Glutamatergic neuron (in vitro differentiated cells): Measurements from ENCODE around the gene SIAH1. TPM values are rescaled to one million over a fixed set of nuclear protein-coding genes. Genes with fewer than 3 reads are reported as not detected.

Source experiments
- DNase-seq: peaks from one replicate; pipeline ENCODE4 v3.0.0; 2022
- H3K27ac Mint-ChIP-seq: one replicate; pipeline ENCODE4 v1.8.0; 2020; ENCODE audit warnings: mild to moderate bottlenecking, mixed read lengths, inconsistent platforms; ENCODE audit not compliant: unreplicated experiment
- H3K27me3 Mint-ChIP-seq: one replicate; pipeline ENCODE4 v1.8.0; 2020; ENCODE audit warnings: mild to moderate bottlenecking, moderate library complexity, mixed read lengths, inconsistent platforms; ENCODE audit not compliant: unreplicated experiment
- H3K36me3 Mint-ChIP-seq: one replicate; pipeline ENCODE4 v1.8.0; 2020; ENCODE audit warnings: mild to moderate bottlenecking, mixed read lengths, inconsistent platforms; ENCODE audit not compliant: unreplicated experiment
- H3K4me1 Mint-ChIP-seq: one replicate; pipeline ENCODE4 v1.8.0; 2020; ENCODE audit warnings: mild to moderate bottlenecking, low read depth, mixed read lengths, inconsistent platforms; ENCODE audit not compliant: unreplicated experiment
- H3K4me3 Mint-ChIP-seq: one replicate; pipeline ENCODE4 v1.8.0; 2020; ENCODE audit warnings: mild to moderate bottlenecking, mixed read lengths, inconsistent platforms; ENCODE audit not compliant: unreplicated experiment
- H3K9me3 Mint-ChIP-seq: one replicate; pipeline ENCODE4 v1.8.0; 2020; ENCODE audit warnings: mild to moderate bottlenecking, moderate library complexity, mixed read lengths, inconsistent platforms; ENCODE audit not compliant: unreplicated experiment
- total RNA-seq: library from RNA; stranded (reverse); fragmentation: NEBNext Ultra II Directional; extraction: Animal tissue kit (Norgen Biotek cat#: 25700); gene quantifications from one replicate; pipeline ENCODE4 v1.2.1, GENCODE V29; 2021; ENCODE audit not compliant: unreplicated experiment
- TF ChIP-seq, protein P1 (sequence below): fragments of 200-600 bp; sonication (generic); IDR thresholded peaks from one replicate; pipeline ENCODE4 v1.5.0; 2021; ENCODE audit not compliant: partially characterized antibody, unreplicated experiment

SIAH1 gene
- total RNA-seq, 1 donor from 2014 or later = 46.7 TPM

- DNase-seq = peak; percentile 57
- Mint-ChIP-seq H3K9me3 (peaks cover 5% of the 10 kb centered on the region), H3K27me3 (no peaks in the 10 kb centered on the region), H3K4me1 (peaks cover 13% of the 10 kb centered on the region), H3K4me3 (peak overlapping the region; percentile 12), H3K36me3 (no peaks in the 10 kb centered on the region), H3K27ac (peak overlapping the region; percentile 59)
- TF ChIP-seq, protein P1, sequence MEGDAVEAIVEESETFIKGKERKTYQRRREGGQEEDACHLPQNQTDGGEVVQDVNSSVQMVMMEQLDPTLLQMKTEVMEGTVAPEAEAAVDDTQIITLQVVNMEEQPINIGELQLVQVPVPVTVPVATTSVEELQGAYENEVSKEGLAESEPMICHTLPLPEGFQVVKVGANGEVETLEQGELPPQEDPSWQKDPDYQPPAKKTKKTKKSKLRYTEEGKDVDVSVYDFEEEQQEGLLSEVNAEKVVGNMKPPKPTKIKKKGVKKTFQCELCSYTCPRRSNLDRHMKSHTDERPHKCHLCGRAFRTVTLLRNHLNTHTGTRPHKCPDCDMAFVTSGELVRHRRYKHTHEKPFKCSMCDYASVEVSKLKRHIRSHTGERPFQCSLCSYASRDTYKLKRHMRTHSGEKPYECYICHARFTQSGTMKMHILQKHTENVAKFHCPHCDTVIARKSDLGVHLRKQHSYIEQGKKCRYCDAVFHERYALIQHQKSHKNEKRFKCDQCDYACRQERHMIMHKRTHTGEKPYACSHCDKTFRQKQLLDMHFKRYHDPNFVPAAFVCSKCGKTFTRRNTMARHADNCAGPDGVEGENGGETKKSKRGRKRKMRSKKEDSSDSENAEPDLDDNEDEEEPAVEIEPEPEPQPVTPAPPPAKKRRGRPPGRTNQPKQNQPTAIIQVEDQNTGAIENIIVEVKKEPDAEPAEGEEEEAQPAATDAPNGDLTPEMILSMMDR = peak; percentile 83
Measured at GRCh38 chr16:48353565-48354163, 31.5 kb downstream of the SIAH1 start.

DNA sequence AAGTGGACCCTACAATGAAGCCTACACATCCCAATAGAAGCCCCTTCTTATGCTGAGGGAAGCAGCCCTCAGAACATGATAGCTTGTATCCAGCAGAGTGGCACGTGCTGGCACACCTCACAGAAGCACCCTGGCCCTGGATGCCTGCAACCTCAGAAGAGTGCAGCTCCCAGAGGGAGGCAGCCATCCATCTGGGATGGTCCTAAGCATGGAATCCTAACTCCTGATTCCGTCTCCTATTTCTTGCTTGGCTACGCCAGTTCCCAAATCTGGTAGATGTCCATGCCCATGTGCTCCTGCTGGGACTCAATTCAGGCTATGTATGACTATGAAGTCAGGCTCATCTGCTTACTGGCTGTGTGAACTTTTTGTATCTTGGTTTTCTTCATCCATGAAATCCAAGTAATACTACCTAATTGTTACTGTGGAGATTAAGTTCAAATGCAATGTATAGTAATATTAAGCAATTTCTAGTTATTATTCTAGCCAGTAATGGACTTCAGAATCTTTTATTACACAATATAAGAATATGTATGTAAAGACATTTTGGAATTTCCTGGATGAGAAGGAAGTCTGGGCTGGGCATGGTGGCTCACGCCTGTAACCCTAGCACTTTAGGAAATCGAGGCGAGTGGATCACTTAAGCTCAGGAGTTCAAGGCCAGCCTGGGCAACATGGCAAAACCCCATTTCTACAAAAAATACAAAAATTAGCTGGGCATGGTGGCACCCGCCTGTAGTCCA lies 32.4 kb downstream of the SIAH1 start:
- DNase-seq = no peak
- Mint-ChIP-seq H3K36me3 (no peaks in the 10 kb centered on the region), H3K27ac (peak overlapping the region; percentile 43), H3K27me3 (peaks cover 2% of the 10 kb centered on the region), H3K9me3 (peaks cover 8% of the 10 kb centered on the region), H3K4me1 (peaks cover 17% of the 10 kb centered on the region), H3K4me3 (no peak overlapping the region)
- TF ChIP-seq, protein P1 = no peak

- Mint-ChIP-seq H3K27me3 (peaks cover 2% of the 10 kb centered on the region), H3K36me3 (no peaks in the 10 kb centered on the region), H3K9me3 (peaks cover 10% of the 10 kb centered on the region), H3K4me3 (no peak overlapping the region), H3K27ac (no peak overlapping the region), H3K4me1 (peaks cover 21% of the 10 kb centered on the region)
- TF ChIP-seq, protein P1 = no peak
- no peak for DNase-seq
Measured at GRCh38 chr16:48350736-48351135, 34.5 kb downstream of the SIAH1 start.

DNA sequence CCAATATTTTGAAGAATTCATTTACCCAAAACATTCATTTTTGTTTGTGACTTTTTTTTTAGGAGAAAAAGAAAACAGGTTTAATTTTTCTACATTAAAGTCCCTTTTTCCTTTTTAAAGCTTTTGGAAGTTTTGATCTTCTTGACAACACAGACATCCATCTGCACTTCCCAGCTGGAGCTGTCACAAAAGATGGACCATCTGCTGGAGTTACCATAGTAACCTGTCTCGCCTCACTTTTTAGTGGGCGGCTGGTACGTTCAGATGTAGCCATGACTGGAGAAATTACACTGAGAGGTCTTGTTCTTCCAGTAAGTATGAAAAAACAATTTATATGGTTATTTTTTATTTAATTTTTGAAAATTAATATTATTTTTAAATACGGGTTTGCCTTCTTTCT lies 37.2 kb downstream of the SIAH1 start:
- peaks cover 2% of the 10 kb centered on the region for H3K27me3 Mint-ChIP-seq
- peak overlapping the region; percentile 97 for H3K27ac Mint-ChIP-seq
- DNase-seq = peak; percentile 43
- TF ChIP-seq, protein P1 = no peak
- H3K4me3 Mint-ChIP-seq = peak overlapping the region; percentile 32
- H3K4me1 Mint-ChIP-seq = peaks cover 17% of the 10 kb centered on the region
- peaks cover 2% of the 10 kb centered on the region for H3K36me3 Mint-ChIP-seq
- peaks cover 6% of the 10 kb centered on the region for H3K9me3 Mint-ChIP-seq
